Right lobe of liver (tissue), 6 donors: ENCODE results near the gene ITM2B. TPM values are rescaled to one million over a fixed set of nuclear protein-coding genes. Genes with fewer than 3 reads are reported as not detected.
A peak's percentile ranks its signal among the peaks of the same experiment; 100 is the strongest.

Experiments used
- ATAC-seq, 4 donors: fragments of 200-7000 bp; cut with Tn5 transposase; one replicate each; pipeline ENCODE4 v1.9.1; 2020; ENCODE audit warnings: mild to moderate bottlenecking in 4 of 4, moderate library complexity in 4 of 4
- DNase-seq, 3 donors: peaks; one replicate each; pipeline ENCODE4 v3.0.0-alpha.2; 2020
- H3K27ac ChIP-seq, 3 donors: fragments of 200-600 bp; one replicate each; pipeline ENCODE4 v1.8.0; 2022
- H3K27me3 ChIP-seq, 2 donors: fragments of 200-600 bp; one replicate each; pipeline ENCODE4 v1.8.0; 2022
- H3K36me3 ChIP-seq, 4 donors: fragments of 200-600 bp; sonication (generic) in 1 of 4; one replicate each; pipeline versions ENCODE4 v1.5.1 to v1.8.0; 2017 to 2022; ENCODE audit warnings: control low read depth in 1 of 4
- H3K4me1 ChIP-seq, 4 donors: fragments of 200-600 bp; sonication (generic) in 1 of 4; one replicate each; pipeline versions ENCODE4 v1.5.1 to v1.8.0; 2017 to 2022; ENCODE audit warnings: control low read depth in 1 of 4
- H3K4me3 ChIP-seq, 3 donors: fragments of 200-600 bp; one replicate each; pipeline ENCODE4 v1.8.0; 2022
- H3K9me3 ChIP-seq, 4 donors: fragments of 200-600 bp; sonication (generic) in 1 of 4; one replicate each; pipeline versions ENCODE4 v1.5.1 to v1.8.0; 2017 to 2022; ENCODE audit warnings: control low read depth in 1 of 4
- POLR2A ChIP-seq: fragments of 450-650 bp; IDR thresholded peaks from one replicate; pipeline ENCODE4 v1.6.1; 2017; ENCODE audit warnings: antibody characterized with exemption, mild to moderate bottlenecking
- WGBS: methylation state at CpG from one replicate; pipeline ENCODE4 v1.1.6; 2018; ENCODE audit warnings: low coverage, low lambda C conversion rate; ENCODE audit not compliant: insufficient coverage; ENCODE audit errors: missing lambda C conversion rate; 5-methylcytosine and 5-hydroxymethylcytosine counted together
- intact Hi-C, 2 donors: fragments of 100-400 bp; cut with DNase I; formaldehyde crosslinking; loops; one replicate each; pipeline versions ENCODE4 v1.11.2 to v1.14.1; 2022
- total RNA-seq, 6 experiments: library from RNA; depleted of rRNA in 2 of 6; stranded (reverse); fragments of >200 nt in 2 of 6; fragmentation: NEBNext Ultra II Directional in 3 of 6; extraction: Animal tissue kit (Norgen Biotek cat#: 25700) in 3 of 6; gene quantifications; one replicate each; pipeline versions ENCODE4 v1.1.0 to v1.2.4, GENCODE V29; 2016 to 2023
- TF ChIP-seq, protein P1 (sequence below), 4 donors: fragments of 200-600 bp in 3 of 4; fragments of 450-650 bp in 1 of 4; IDR thresholded peaks; one replicate each; pipeline versions ENCODE4 v1.5.1 to v1.8.0; 2016 to 2022; ENCODE audit warnings: antibody characterized with exemption in 4 of 4, mild to moderate bottlenecking in 2 of 4
- donor health status: DM: no; HTN: yes; CAD: no.
- donor health status: DM: no; HTN: no; CAD: no.
- donor health status: DM: no; HTN: no; CAD: no.
- donor health status: DM: no; HTN: yes; CAD: no.
- donor health status: DM: no; HTN: yes; CAD: no.

ITM2B gene
- total RNA-seq, 6 experiments from 2014 or later: 203 to 381 (median 320) TPM

- peaks cover 0 to 65% (median 14%) of the 10 kb centered on the region in 4 donors for H3K4me1 ChIP-seq
- intact Hi-C loops: no loop called here
- H3K27ac ChIP-seq: no peak overlapping the region
- H3K36me3 ChIP-seq: peaks cover 0 to 8% (median under 1%) of the 10 kb centered on the region in 4 donors
- no peak overlapping the region for H3K4me3 ChIP-seq
- ATAC-seq (peak in 1 of 4 donors; percentile 31), DNase-seq (no peak)
- H3K27me3 ChIP-seq: no peaks in the 10 kb centered on the region
- 19% methylated on average over 1 of the region's 1 CpG for WGBS
- TF ChIP-seq POLR2A: no peak
- TF ChIP-seq, protein P1, sequence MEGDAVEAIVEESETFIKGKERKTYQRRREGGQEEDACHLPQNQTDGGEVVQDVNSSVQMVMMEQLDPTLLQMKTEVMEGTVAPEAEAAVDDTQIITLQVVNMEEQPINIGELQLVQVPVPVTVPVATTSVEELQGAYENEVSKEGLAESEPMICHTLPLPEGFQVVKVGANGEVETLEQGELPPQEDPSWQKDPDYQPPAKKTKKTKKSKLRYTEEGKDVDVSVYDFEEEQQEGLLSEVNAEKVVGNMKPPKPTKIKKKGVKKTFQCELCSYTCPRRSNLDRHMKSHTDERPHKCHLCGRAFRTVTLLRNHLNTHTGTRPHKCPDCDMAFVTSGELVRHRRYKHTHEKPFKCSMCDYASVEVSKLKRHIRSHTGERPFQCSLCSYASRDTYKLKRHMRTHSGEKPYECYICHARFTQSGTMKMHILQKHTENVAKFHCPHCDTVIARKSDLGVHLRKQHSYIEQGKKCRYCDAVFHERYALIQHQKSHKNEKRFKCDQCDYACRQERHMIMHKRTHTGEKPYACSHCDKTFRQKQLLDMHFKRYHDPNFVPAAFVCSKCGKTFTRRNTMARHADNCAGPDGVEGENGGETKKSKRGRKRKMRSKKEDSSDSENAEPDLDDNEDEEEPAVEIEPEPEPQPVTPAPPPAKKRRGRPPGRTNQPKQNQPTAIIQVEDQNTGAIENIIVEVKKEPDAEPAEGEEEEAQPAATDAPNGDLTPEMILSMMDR (IDR thresholded peaks at IDR 0.05): no peak
- H3K9me3 ChIP-seq: no peaks in the 10 kb centered on the region
Measured at GRCh38 chr13:48242677-48243076, 9.7 kb downstream of the ITM2B start.

GRCh38 chr13:48244159-48244558 lies 11.2 kb downstream of the ITM2B start:
- intact Hi-C loops: no loop called here
- peaks cover 0 to 58% (median 12%) of the 10 kb centered on the region in 4 donors for H3K4me1 ChIP-seq
- TF ChIP-seq, protein P1 (IDR thresholded peaks at IDR 0.05): no peak
- no peak for TF ChIP-seq POLR2A

GRCh38 chr13:48246102-48246501 lies 13.1 kb downstream of the ITM2B start:
- Histone ChIP-seq H3K4me3 (no peak overlapping the region), H3K4me1 (peaks cover 0 to 44% (median 11%) of the 10 kb centered on the region in 4 donors), H3K36me3 (no peaks in the 10 kb centered on the region), H3K27ac (no peak overlapping the region), H3K9me3 (no peaks in the 10 kb centered on the region), H3K27me3 (no peaks in the 10 kb centered on the region)
- DNase-seq (no peak), ATAC-seq (peak; percentile 77 to 87 (median 80))
- 20% methylated on average over 2 of the region's 2 CpGs for WGBS
- no peak for TF ChIP-seq POLR2A
- TF ChIP-seq, protein P1 (IDR thresholded peaks at IDR 0.05): no peak
- intact Hi-C loops: no loop called here

More at GRCh38 chr13:48244159-48244558, 11.2 kb downstream of the ITM2B start:
- Histone ChIP-seq H3K27me3 (no peaks in the 10 kb centered on the region), H3K9me3 (no peaks in the 10 kb centered on the region), H3K27ac (no peak overlapping the region), H3K36me3 (peaks cover 0 to 7% (median under 1%) of the 10 kb centered on the region in 4 donors), H3K4me3 (no peak overlapping the region)
- 100% methylated on average over 1 of the region's 1 CpG for WGBS
- DNase-seq (no peak), ATAC-seq (peak in 1 of 4 donors; percentile 15)

DNA sequence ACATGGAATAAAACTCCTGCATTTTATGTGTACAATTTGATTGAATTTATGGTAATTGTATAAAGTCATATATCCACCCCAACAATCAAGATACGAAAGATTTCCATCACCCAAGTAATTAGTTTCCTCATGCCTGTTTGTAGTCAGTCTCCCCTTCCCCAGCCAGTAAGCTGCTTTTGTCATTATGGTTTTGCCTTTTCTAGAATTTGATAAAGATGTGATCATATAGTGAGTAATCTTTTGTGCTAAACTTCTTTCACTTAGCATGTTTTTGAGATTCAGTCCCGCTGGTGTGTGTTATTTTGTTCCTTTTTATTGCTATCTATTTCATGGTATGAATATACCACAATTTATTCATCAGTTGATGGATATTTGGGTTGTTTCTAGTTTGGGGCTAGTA lies 16.0 kb downstream of the ITM2B start:
- Histone ChIP-seq H3K27ac (no peak overlapping the region), H3K27me3 (no peaks in the 10 kb centered on the region), H3K9me3 (no peaks in the 10 kb centered on the region), H3K4me3 (no peak overlapping the region), H3K36me3 (no peaks in the 10 kb centered on the region), H3K4me1 (peaks cover 0 to 44% (median 9%) of the 10 kb centered on the region in 4 donors)
- DNase-seq (no peak), ATAC-seq (no peak)
- 79% methylated on average over 2 of the region's 2 CpGs for WGBS
- TF ChIP-seq, protein P1 (IDR thresholded peaks at IDR 0.05): no peak
- TF ChIP-seq POLR2A: no peak
- intact Hi-C loops: no loop called here
